T-cell (primary cell): ENCODE data around the gene SPHKAP. TPM values are rescaled to one million over a fixed set of nuclear protein-coding genes. Genes with fewer than 3 reads are reported as not detected.

Experiments used
- ATAC-seq, 4 experiments: fragments of 200-7000 bp in 3 of 4; fragments of 150-1000 bp in 1 of 4; cut with Tn5 transposase; replicated peaks in 1 of 4; 1 replicate in 3 of 4; 2 replicates in 1 of 4; pipeline ENCODE4 v1.10.0; 2021; ENCODE audit warnings: moderate library complexity in 3 of 4, mild to moderate bottlenecking in 2 of 4, moderate number of reproducible peaks in 1 of 4
- CTCF ChIA-PET, 2 donors: fragments of 300-600 bp; sonication (Branson Sonifier 250); formaldehyde crosslinking; loops; one replicate each; lab custom pipeline; 2022; ENCODE audit warnings: antibody characterized with exemption in 2 of 2; lab: Charles Lee
- POLR2A ChIA-PET, 2 donors: fragments of 300-600 bp; sonication (Branson Sonifier 250); formaldehyde crosslinking; loops; one replicate each; lab custom pipeline; 2022; ENCODE audit warnings: antibody characterized with exemption in 2 of 2; lab: Charles Lee
- DNase-seq, 35 experiments: peaks; one replicate each; pipeline versions ENCODE4 v3.0.0 to v3.0.0-alpha.2; 2013 to 2023
- H3K27ac ChIP-seq: one replicate; pipeline ENCODE4 v1.5.1; 2013; ENCODE audit warnings: low read length
- H3K27me3 ChIP-seq, 2 experiments: replicated peaks in 1 of 2; 1 replicate in 1 of 2; 2 replicates in 1 of 2; pipeline versions ENCODE4 v1.6.1 to v1.7.0; 2013; ENCODE audit warnings: low read length in 1 of 2, mixed read lengths in 1 of 2; ENCODE audit not compliant: control insufficient read depth in 2 of 2, insufficient read depth in 2 of 2; ENCODE audit errors: extremely low read depth in 1 of 2
- H3K36me3 ChIP-seq, 2 donors: 1 replicate in 1 of 2; 2 replicates in 1 of 2; pipeline versions ENCODE4 v1.6.1 to v1.7.0; 2013; ENCODE audit warnings: low read length in 1 of 2; ENCODE audit not compliant: control insufficient read depth in 2 of 2, insufficient read depth in 1 of 2; ENCODE audit errors: extremely low read depth in 1 of 2
- H3K4me1 ChIP-seq, 2 experiments: 1 replicate in 1 of 2; 2 replicates in 1 of 2; pipeline versions ENCODE4 v1.6.1 to v1.7.0; 2013; ENCODE audit warnings: low read length in 2 of 2, mixed read lengths in 1 of 2; ENCODE audit not compliant: insufficient read depth in 2 of 2, control insufficient read depth in 1 of 2; ENCODE audit errors: extremely low read depth in 1 of 2
- H3K4me3 ChIP-seq, 2 donors: 1 replicate in 1 of 2; 2 replicates in 1 of 2; pipeline versions ENCODE4 v1.5.1 to v1.7.0; 2013; ENCODE audit warnings: mild to moderate bottlenecking in 2 of 2, low read length in 1 of 2, moderate library complexity in 1 of 2; ENCODE audit not compliant: control insufficient read depth in 1 of 2; ENCODE audit errors: extremely low read depth in 1 of 2
- H3K9me3 ChIP-seq: 2 replicates; pipeline ENCODE4 v1.7.0; 2013
- H3K27ac Mint-ChIP-seq, 2 donors: one replicate each; pipeline ENCODE4 v1.8.0; 2020 to 2021; ENCODE audit warnings: mild to moderate bottlenecking in 2 of 2, mixed read lengths in 2 of 2
- H3K27me3 Mint-ChIP-seq, 2 donors: one replicate each; pipeline ENCODE4 v1.8.0; 2021 to 2022; ENCODE audit warnings: mixed read lengths in 2 of 2
- H3K36me3 Mint-ChIP-seq: one replicate; pipeline ENCODE4 v1.8.0; 2021; ENCODE audit warnings: mixed read lengths
- H3K4me1 Mint-ChIP-seq, 3 donors: one replicate each; pipeline ENCODE4 v1.8.0; 2020 to 2022; ENCODE audit warnings: mixed read lengths in 3 of 3, mild to moderate bottlenecking in 1 of 3
- H3K4me3 Mint-ChIP-seq, 3 donors: one replicate each; pipeline ENCODE4 v1.8.0; 2020 to 2022; ENCODE audit warnings: mild to moderate bottlenecking in 3 of 3, mixed read lengths in 3 of 3, moderate library complexity in 3 of 3
- H3K9me3 Mint-ChIP-seq, 3 donors: one replicate each; pipeline ENCODE4 v1.8.0; 2020 to 2022; ENCODE audit warnings: mixed read lengths in 3 of 3
- WGBS: methylation state at CpG from one replicate; pipeline ENCODE4 v1.1.5; 2013; ENCODE audit warnings: missing lambda C conversion rate; ENCODE audit not compliant: insufficient coverage; 5-methylcytosine and 5-hydroxymethylcytosine counted together
- total RNA-seq, 35 experiments: library from RNA in 6 of 35; stranded (reverse) in 6 of 35; fragments of 120-200 nt in 1 of 35; gene quantifications; one replicate each; pipeline versions ENCODE4 v1.2.1 to v1.2.4 and lab custom pipeline; 2013 to 2026

Gene SPHKAP
- total RNA-seq, 5 donors from 2014 or later (not counting 1 experiment from before 2014, with no cell fraction given) = not detected

DNA sequence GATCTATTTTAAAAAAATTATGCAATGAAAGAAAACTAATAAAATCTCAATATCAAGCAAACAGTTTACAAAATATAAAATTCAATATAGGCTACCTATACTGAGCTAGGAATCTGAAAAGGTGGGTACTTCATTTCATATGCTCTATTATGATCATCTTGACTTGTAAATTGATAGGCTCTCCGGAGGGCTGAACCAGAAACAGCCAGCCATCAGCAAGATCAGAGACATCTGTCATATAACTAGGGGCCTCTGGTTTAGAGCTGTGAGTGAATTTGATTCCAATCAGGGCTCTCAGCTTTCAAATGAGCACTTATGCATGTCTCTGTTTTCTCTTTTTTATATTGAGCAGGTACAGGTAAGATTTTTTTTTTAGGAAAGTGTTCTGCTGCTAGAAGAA is 114.2 kb downstream of the SPHKAP start:
- Histone ChIP-seq H3K36me3 (no peaks in the 10 kb centered on the region), H3K4me1 (no peaks in the 10 kb centered on the region), H3K9me3 (no peaks in the 10 kb centered on the region), H3K27me3 (no peaks in the 10 kb centered on the region), H3K27ac (no peak overlapping the region), H3K4me3 (no peak overlapping the region)
- no CpG with 5 or more reads among the region's 1 CpG for WGBS
- H3K9me3 Mint-ChIP-seq = peaks cover 0 to 7% (median 0%) of the 10 kb centered on the region in 3 donors
- H3K27ac Mint-ChIP-seq = no peak overlapping the region
- DNase-seq (no peak), ATAC-seq (no peak)
- no peaks in the 10 kb centered on the region for H3K4me1 Mint-ChIP-seq
- H3K27me3 Mint-ChIP-seq = no peaks in the 10 kb centered on the region
- ChIA-PET POLR2A (no interaction called here), CTCF (interaction anchor here in 1 of 2 donors (0.6 kb wide), 1 partner anchor 171 kb away, joined by 3 read pairs; no protein-coding TSS in a partner anchor)
- H3K36me3 Mint-ChIP-seq = no peaks in the 10 kb centered on the region
- no peak overlapping the region for H3K4me3 Mint-ChIP-seq

DNA sequence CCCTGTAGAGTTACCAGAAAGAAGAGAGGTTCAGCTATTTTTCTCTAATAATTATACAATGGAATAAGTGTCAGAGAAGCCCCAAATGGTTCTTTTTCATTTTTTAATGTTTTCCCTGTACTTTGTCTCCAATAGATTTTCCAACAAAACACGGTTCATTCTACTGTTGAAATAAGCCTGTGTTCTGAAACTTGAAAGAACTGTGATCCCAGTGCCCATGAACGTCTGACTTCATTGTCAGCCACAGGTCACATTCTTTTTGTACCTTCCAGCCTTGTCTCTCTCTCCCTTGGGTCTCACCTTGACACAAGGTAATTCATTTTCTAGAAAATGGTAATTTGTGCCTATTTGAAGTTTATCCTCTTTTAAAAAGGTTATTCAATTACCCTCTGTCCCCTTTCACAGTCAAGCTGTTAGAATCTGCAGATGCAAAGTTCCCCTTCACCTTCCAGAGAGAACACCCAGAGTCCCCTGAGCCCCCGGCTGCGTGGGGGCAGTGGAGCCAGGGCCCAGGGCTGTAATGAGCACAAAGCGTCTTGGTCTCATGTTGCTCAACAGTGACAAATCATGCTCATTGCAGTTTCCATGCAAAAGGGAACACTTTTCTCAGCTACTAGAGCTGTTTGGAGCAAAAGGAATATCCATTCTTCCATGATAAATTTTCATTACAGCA is 115.2 kb downstream of the SPHKAP start:
- Mint-ChIP-seq H3K36me3 (no peaks in the 10 kb centered on the region), H3K27ac (no peak overlapping the region), H3K4me1 (no peaks in the 10 kb centered on the region), H3K9me3 (no peaks in the 10 kb centered on the region), H3K4me3 (no peak overlapping the region), H3K27me3 (no peaks in the 10 kb centered on the region)
- POLR2A ChIA-PET = no interaction called here
- ATAC-seq (no peak), DNase-seq (no peak)
- H3K36me3 ChIP-seq = no peaks in the 10 kb centered on the region
- no peak overlapping the region for H3K27ac ChIP-seq
- CTCF ChIA-PET = no interaction called here
- H3K4me3 ChIP-seq = no peak overlapping the region
- H3K4me1 ChIP-seq = no peaks in the 10 kb centered on the region
- H3K9me3 ChIP-seq = no peaks in the 10 kb centered on the region
- WGBS = 56% methylated on average over 4 of the region's 5 CpGs
- H3K27me3 ChIP-seq = no peaks in the 10 kb centered on the region

GRCh38 chr2:228065686-228066085 is 115.8 kb downstream of the SPHKAP start:
- WGBS = no CpG with 5 or more reads among the region's 2 CpGs

GRCh38 chr2:228064796-228065315 is 116.6 kb downstream of the SPHKAP start:
- no peak overlapping the region for H3K27ac Mint-ChIP-seq
- ATAC-seq (no peak), DNase-seq (no peak)
- no peak overlapping the region for H3K4me3 Mint-ChIP-seq
- H3K9me3 ChIP-seq = no peaks in the 10 kb centered on the region
- no peaks in the 10 kb centered on the region for H3K27me3 Mint-ChIP-seq
- H3K36me3 Mint-ChIP-seq = no peaks in the 10 kb centered on the region
- H3K4me3 ChIP-seq = no peak overlapping the region
- H3K27me3 ChIP-seq = no peaks in the 10 kb centered on the region
- ChIA-PET POLR2A (no interaction called here), CTCF (no interaction called here)
- H3K27ac ChIP-seq = no peak overlapping the region
- H3K36me3 ChIP-seq = no peaks in the 10 kb centered on the region
- H3K4me1 Mint-ChIP-seq = no peaks in the 10 kb centered on the region
- H3K9me3 Mint-ChIP-seq = no peaks in the 10 kb centered on the region
- H3K4me1 ChIP-seq = no peaks in the 10 kb centered on the region

More at GRCh38 chr2:228065686-228066085, 115.8 kb downstream of the SPHKAP start:
- Mint-ChIP-seq H3K4me3 (no peak overlapping the region), H3K27me3 (no peaks in the 10 kb centered on the region), H3K4me1 (no peaks in the 10 kb centered on the region), H3K27ac (no peak overlapping the region), H3K36me3 (no peaks in the 10 kb centered on the region), H3K9me3 (no peaks in the 10 kb centered on the region)
- Histone ChIP-seq H3K36me3 (no peaks in the 10 kb centered on the region), H3K27ac (no peak overlapping the region), H3K9me3 (no peaks in the 10 kb centered on the region), H3K4me3 (no peak overlapping the region), H3K27me3 (no peaks in the 10 kb centered on the region), H3K4me1 (no peaks in the 10 kb centered on the region)
- ChIA-PET CTCF (no interaction called here), POLR2A (no interaction called here)
- DNase-seq (no peak), ATAC-seq (no peak)

GRCh38 chr2:228064024-228064423 is 117.5 kb downstream of the SPHKAP start:
- WGBS = no CpG with 5 or more reads among the region's 4 CpGs
- Histone ChIP-seq H3K9me3 (no peaks in the 10 kb centered on the region), H3K27ac (no peak overlapping the region), H3K27me3 (no peaks in the 10 kb centered on the region), H3K36me3 (no peaks in the 10 kb centered on the region), H3K4me3 (no peak overlapping the region), H3K4me1 (no peaks in the 10 kb centered on the region)
- ChIA-PET CTCF (no interaction called here), POLR2A (no interaction called here)
- ATAC-seq (no peak), DNase-seq (no peak)
- H3K4me3 Mint-ChIP-seq = no peak overlapping the region
- no peaks in the 10 kb centered on the region for H3K4me1 Mint-ChIP-seq
- H3K27me3 Mint-ChIP-seq = no peaks in the 10 kb centered on the region
- H3K36me3 Mint-ChIP-seq = no peaks in the 10 kb centered on the region
- no peaks in the 10 kb centered on the region for H3K9me3 Mint-ChIP-seq
- H3K27ac Mint-ChIP-seq = no peak overlapping the region

- Mint-ChIP-seq H3K36me3 (no peaks in the 10 kb centered on the region), H3K27me3 (no peaks in the 10 kb centered on the region), H3K4me1 (no peaks in the 10 kb centered on the region), H3K4me3 (no peak overlapping the region), H3K27ac (no peak overlapping the region), H3K9me3 (peaks cover 0 to under 1% (median 0%) of the 10 kb centered on the region in 3 donors)
- ChIA-PET CTCF (no interaction called here), POLR2A (no interaction called here)
- no peaks in the 10 kb centered on the region for H3K4me1 ChIP-seq
- no peaks in the 10 kb centered on the region for H3K27me3 ChIP-seq
- no peak overlapping the region for H3K27ac ChIP-seq
- DNase-seq = no peak
- ATAC-seq = no peak
- no peaks in the 10 kb centered on the region for H3K36me3 ChIP-seq
- no peaks in the 10 kb centered on the region for H3K9me3 ChIP-seq
- H3K4me3 ChIP-seq = no peak overlapping the region
- no CpG with 5 or more reads among the region's 1 CpG for WGBS
Observed at GRCh38 chr2:228063558-228063957, 117.9 kb downstream of the SPHKAP start.
